LNCAP (cell line): ENCODE measurements around the gene CSNK2B.
A peak's percentile ranks its signal among the peaks of the same experiment; 100 is the strongest.

Source experiments
- CTCF ChIP-seq: fragments of 450-650 bp; IDR thresholded peaks from 2 replicates; pipeline ENCODE4 v1.5.1; 2017; ENCODE audit warnings: mild to moderate bottlenecking

The CSNK2B gene

GRCh38 chr6:31666337-31666965 is 571 bp downstream of the CSNK2B start:
- no peak for TF ChIP-seq CTCF

GRCh38 chr6:31669676-31670075 is 3.8 kb downstream of the CSNK2B start, which contains the start of gene LY6G5B:
TSS of gene LY6G5B (plus strand) at chr6:31669976. CDS start at chr6:31670951, 975 bp downstream.
- no peak for TF ChIP-seq CTCF

DNA sequence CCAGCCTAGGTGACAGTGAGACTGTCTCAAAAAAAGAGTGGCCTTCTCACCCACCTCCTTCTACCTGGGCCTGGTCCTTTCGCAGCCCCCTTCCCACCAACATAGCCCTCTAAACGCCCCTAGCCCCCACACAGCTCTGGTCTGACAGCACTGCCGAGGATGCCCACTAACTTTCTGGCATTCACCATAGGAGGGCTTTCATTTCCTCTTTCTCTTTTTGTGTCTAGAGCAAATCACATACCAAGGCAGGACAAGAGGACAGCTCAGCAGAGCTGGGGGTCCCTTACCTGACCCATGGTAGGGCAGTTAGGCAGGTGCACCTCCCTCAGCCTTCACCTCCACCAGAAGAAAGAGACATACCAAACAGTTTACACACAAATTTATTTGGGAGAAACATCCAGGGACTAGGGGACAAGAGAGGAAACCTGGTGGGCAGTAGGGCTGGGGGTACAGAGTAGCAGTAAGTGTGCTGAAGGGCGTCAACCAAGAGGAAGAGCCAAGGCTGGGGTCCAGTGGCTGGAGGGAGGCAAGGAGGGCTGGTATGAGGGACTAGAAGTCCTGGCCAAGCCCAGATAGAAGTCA is 10.5 kb downstream of the CSNK2B start:
- no peak for TF ChIP-seq CTCF

GRCh38 chr6:31676904-31677303 is 11.0 kb downstream of the CSNK2B start:
- no peak for TF ChIP-seq CTCF

DNA sequence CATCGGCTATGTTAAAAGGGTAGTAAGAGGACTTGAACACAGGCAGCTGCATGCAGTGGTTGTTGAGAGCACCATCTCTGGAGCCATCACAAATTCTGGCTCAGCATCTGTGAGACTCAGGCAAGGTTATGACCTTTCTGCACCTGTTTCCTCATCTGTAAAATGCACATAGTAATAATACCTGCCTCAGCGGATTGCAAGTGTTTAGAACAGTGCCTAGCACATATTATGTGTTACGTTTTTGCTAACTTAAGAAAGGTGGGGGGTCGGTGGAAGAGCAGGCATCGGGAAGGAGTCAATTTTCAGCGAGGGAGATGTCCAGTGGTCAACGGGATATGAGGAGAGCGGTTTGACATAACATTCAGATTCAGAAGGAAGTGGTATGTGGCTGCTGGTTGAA is 12.1 kb downstream of the CSNK2B start:
- no peak for TF ChIP-seq CTCF

GRCh38 chr6:31680226-31681134 is 14.6 kb downstream of the CSNK2B start, which contains the start of gene LY6G5C:
TSS of gene LY6G5C (minus strand) at chr6:31681067. CDS start at chr6:31680373, 694 bp downstream.
- TF ChIP-seq CTCF = peak; percentile 63

DNA sequence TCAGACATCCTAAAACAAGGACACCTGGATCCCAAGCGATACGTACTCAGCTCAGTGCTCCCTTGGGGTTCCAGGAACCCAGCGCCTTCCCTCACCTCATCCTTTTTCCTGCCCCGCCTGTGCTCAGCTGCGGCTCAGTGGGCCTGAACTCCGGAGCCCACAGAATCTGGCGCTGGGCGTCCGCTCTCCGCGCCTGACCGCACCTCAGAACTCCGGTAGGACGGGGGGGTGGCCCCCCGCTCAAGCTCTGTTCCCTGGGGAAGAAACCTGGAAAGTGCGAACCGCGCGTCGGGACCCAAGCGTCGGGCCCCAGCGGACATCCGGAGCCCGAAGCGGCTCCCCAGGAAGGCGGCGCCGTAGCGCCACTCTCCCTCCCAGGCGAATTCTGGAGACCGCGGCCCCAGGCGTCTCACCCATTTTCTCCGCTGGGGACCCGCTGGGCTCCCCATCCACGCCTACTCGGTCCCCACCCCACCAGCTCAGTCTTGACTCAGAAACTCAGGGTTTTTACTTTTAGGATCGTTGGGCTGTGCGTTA is 15.3 kb downstream of the CSNK2B start:
- no peak for TF ChIP-seq CTCF
